CD4-positive, CD25-positive, alpha-beta regulatory T cell (primary cell): ENCODE measurements around the gene CHCHD3. TPM values are rescaled to one million over a fixed set of nuclear protein-coding genes. Genes with fewer than 3 reads are reported as not detected.

Source experiments
- ATAC-seq, 2 donors: fragments of 150-1000 bp; cut with Tn5 transposase; one replicate each; pipeline ENCODE4 v1.10.0; 2021; ENCODE audit warnings: low read depth in 2 of 2, moderate number of reproducible peaks in 2 of 2, moderate library complexity in 1 of 2
- DNase-seq, 3 donors: peaks; one replicate each; pipeline versions ENCODE4 v3.0.0 to v3.0.0-alpha.2; 2012 to 2022; ENCODE audit warnings: mixed read lengths in 1 of 3
- H3K27ac ChIP-seq: one replicate; pipeline ENCODE4 v1.7.0; 2013; ENCODE audit warnings: mild to moderate bottlenecking, low read length; ENCODE audit not compliant: insufficient read depth, poor library complexity, severe bottlenecking
- H3K27me3 ChIP-seq: one replicate; pipeline ENCODE4 v1.7.0; 2013; ENCODE audit warnings: low read length; ENCODE audit not compliant: control insufficient read depth, insufficient read depth
- H3K36me3 ChIP-seq: one replicate; pipeline ENCODE4 v1.7.0; 2013; ENCODE audit warnings: mild to moderate bottlenecking, low read length, moderate library complexity; ENCODE audit not compliant: control insufficient read depth, insufficient read depth
- H3K4me1 ChIP-seq: 2 replicates; pipeline ENCODE4 v1.7.0; 2013; ENCODE audit warnings: mild to moderate bottlenecking, low read length; ENCODE audit not compliant: insufficient read depth, control insufficient read depth, poor library complexity, severe bottlenecking
- H3K4me3 ChIP-seq: one replicate; pipeline ENCODE4 v1.7.0; 2013; ENCODE audit warnings: low read depth, mild to moderate bottlenecking, low read length, moderate library complexity
- H3K9me3 ChIP-seq, 2 experiments: 1 replicate in 1 of 2; 2 replicates in 1 of 2; pipeline ENCODE4 v1.7.0; 2013; ENCODE audit warnings: low read length in 2 of 2, mild to moderate bottlenecking in 1 of 2, moderate library complexity in 1 of 2; ENCODE audit not compliant: control insufficient read depth in 2 of 2
- H3K27ac Mint-ChIP-seq, 3 donors: one replicate each; pipeline ENCODE4 v1.8.0; 2020 to 2022; ENCODE audit warnings: mild to moderate bottlenecking in 3 of 3, mixed read lengths in 3 of 3, moderate library complexity in 2 of 3
- H3K27me3 Mint-ChIP-seq: one replicate; pipeline ENCODE4 v1.8.0; 2022; ENCODE audit warnings: mild to moderate bottlenecking, mixed read lengths
- H3K36me3 Mint-ChIP-seq: one replicate; pipeline ENCODE4 v1.8.0; 2020; ENCODE audit warnings: mixed read lengths
- H3K4me1 Mint-ChIP-seq, 4 donors: one replicate each; pipeline ENCODE4 v1.8.0; 2020 to 2022; ENCODE audit warnings: mixed read lengths in 4 of 4, mild to moderate bottlenecking in 1 of 4
- H3K4me3 Mint-ChIP-seq, 4 donors: one replicate each; pipeline ENCODE4 v1.8.0; 2020 to 2022; ENCODE audit warnings: mild to moderate bottlenecking in 4 of 4, mixed read lengths in 4 of 4, moderate library complexity in 3 of 4
- H3K9me3 Mint-ChIP-seq, 7 donors: one replicate each; pipeline ENCODE4 v1.8.0; 2020 to 2022; ENCODE audit warnings: mixed read lengths in 7 of 7, mild to moderate bottlenecking in 3 of 7, moderate library complexity in 2 of 7
- polyA plus RNA-seq, 4 donors: library from polyadenylated mRNA; unstranded; fragments of 300-500 nt; fragmentation: Illumina TruSeq; gene quantifications; one replicate each; pipeline ENCODE4 v1.2.3, GENCODE V29; 2021
- total RNA-seq: library from RNA; stranded (reverse); gene quantifications from one replicate; pipeline ENCODE4 v1.2.3, GENCODE V29; 2022

CHCHD3 gene
- total and polyA plus RNA-seq, 5 donors from 2014 or later, result 31.5 to 63.2 (median 43.3) TPM

GRCh38 chr7:132879579-132879978, 202.3 kb downstream of the CHCHD3 start:
- Mint-ChIP-seq H3K9me3 (no peaks in the 10 kb centered on the region), H3K36me3 (peaks cover 9% of the 10 kb centered on the region), H3K27ac (no peak overlapping the region), H3K4me3 (no peak overlapping the region), H3K4me1 (peaks cover 17 to 29% (median 23%) of the 10 kb centered on the region in 4 donors), H3K27me3 (no peaks in the 10 kb centered on the region)
- no peaks in the 10 kb centered on the region for H3K27me3 ChIP-seq
- no peaks in the 10 kb centered on the region for H3K36me3 ChIP-seq
- no peaks in the 10 kb centered on the region for H3K9me3 ChIP-seq
- H3K4me1 ChIP-seq, result peaks cover 5% of the 10 kb centered on the region
- no peak overlapping the region for H3K27ac ChIP-seq
- DNase-seq (no peak), ATAC-seq (no peak)
- H3K4me3 ChIP-seq, result no peak overlapping the region

- Mint-ChIP-seq H3K27me3 (no peaks in the 10 kb centered on the region), H3K9me3 (no peaks in the 10 kb centered on the region), H3K27ac (no peak overlapping the region), H3K4me1 (peaks cover 14 to 19% (median 15%) of the 10 kb centered on the region in 4 donors), H3K36me3 (peaks cover 12% of the 10 kb centered on the region), H3K4me3 (no peak overlapping the region)
- H3K4me1 ChIP-seq, result peaks cover 2% of the 10 kb centered on the region
- no peaks in the 10 kb centered on the region for H3K36me3 ChIP-seq
- no peaks in the 10 kb centered on the region for H3K9me3 ChIP-seq
- ATAC-seq (no peak), DNase-seq (no peak)
- no peak overlapping the region for H3K4me3 ChIP-seq
- no peak overlapping the region for H3K27ac ChIP-seq
- H3K27me3 ChIP-seq, result no peaks in the 10 kb centered on the region
Observed at GRCh38 chr7:132878204-132878919, 203.5 kb downstream of the CHCHD3 start.

- Histone ChIP-seq H3K27me3 (no peaks in the 10 kb centered on the region), H3K9me3 (no peaks in the 10 kb centered on the region), H3K4me1 (no peaks in the 10 kb centered on the region), H3K4me3 (no peak overlapping the region), H3K36me3 (no peaks in the 10 kb centered on the region), H3K27ac (no peak overlapping the region)
- H3K27ac Mint-ChIP-seq, result no peak overlapping the region
- DNase-seq (no peak), ATAC-seq (no peak)
- peaks cover 7 to 11% (median 11%) of the 10 kb centered on the region in 4 donors for H3K4me1 Mint-ChIP-seq
- H3K27me3 Mint-ChIP-seq, result no peaks in the 10 kb centered on the region
- H3K36me3 Mint-ChIP-seq, result peaks cover 12% of the 10 kb centered on the region
- no peak overlapping the region for H3K4me3 Mint-ChIP-seq
- no peaks in the 10 kb centered on the region for H3K9me3 Mint-ChIP-seq
Observed at GRCh38 chr7:132877573-132877972, 204.3 kb downstream of the CHCHD3 start.

- no peak overlapping the region for H3K27ac ChIP-seq
Observed at GRCh38 chr7:132876576-132876975, 205.3 kb downstream of the CHCHD3 start.

GRCh38 chr7:132872034-132872433, 209.9 kb downstream of the CHCHD3 start:
- ATAC-seq (no peak), DNase-seq (no peak)
- Histone ChIP-seq H3K9me3 (no peaks in the 10 kb centered on the region), H3K36me3 (no peaks in the 10 kb centered on the region), H3K4me3 (no peak overlapping the region), H3K27me3 (no peaks in the 10 kb centered on the region), H3K4me1 (no peaks in the 10 kb centered on the region), H3K27ac (no peak overlapping the region)
- Mint-ChIP-seq H3K9me3 (no peaks in the 10 kb centered on the region), H3K27me3 (no peaks in the 10 kb centered on the region), H3K4me3 (no peak overlapping the region), H3K27ac (peak overlapping the region in 1 of 3 donors; percentile 21), H3K4me1 (peaks cover 0 to 9% (median 6%) of the 10 kb centered on the region in 4 donors), H3K36me3 (peaks cover 29% of the 10 kb centered on the region)

More at GRCh38 chr7:132876576-132876975, 205.3 kb downstream of the CHCHD3 start:
- Histone ChIP-seq H3K9me3 (no peaks in the 10 kb centered on the region), H3K27me3 (no peaks in the 10 kb centered on the region), H3K4me1 (no peaks in the 10 kb centered on the region), H3K36me3 (no peaks in the 10 kb centered on the region), H3K4me3 (no peak overlapping the region)
- Mint-ChIP-seq H3K9me3 (no peaks in the 10 kb centered on the region), H3K4me1 (peaks cover 0 to 10% (median 6%) of the 10 kb centered on the region in 4 donors), H3K27ac (no peak overlapping the region), H3K36me3 (peaks cover 22% of the 10 kb centered on the region), H3K27me3 (no peaks in the 10 kb centered on the region), H3K4me3 (no peak overlapping the region)
- DNase-seq (no peak), ATAC-seq (no peak)

- no peaks in the 10 kb centered on the region for H3K27me3 Mint-ChIP-seq
- H3K4me3 Mint-ChIP-seq, result no peak overlapping the region
- ATAC-seq (no peak), DNase-seq (no peak)
- H3K36me3 ChIP-seq, result peaks cover 1% of the 10 kb centered on the region
- peaks cover 0 to 10% (median 7%) of the 10 kb centered on the region in 4 donors for H3K4me1 Mint-ChIP-seq
- no peaks in the 10 kb centered on the region for H3K4me1 ChIP-seq
- no peaks in the 10 kb centered on the region for H3K27me3 ChIP-seq
- peaks cover 35% of the 10 kb centered on the region for H3K36me3 Mint-ChIP-seq
- no peaks in the 10 kb centered on the region for H3K9me3 ChIP-seq
- H3K9me3 Mint-ChIP-seq, result no peaks in the 10 kb centered on the region
- no peak overlapping the region for H3K27ac ChIP-seq
- H3K4me3 ChIP-seq, result no peak overlapping the region
- H3K27ac Mint-ChIP-seq, result no peak overlapping the region
Observed at GRCh38 chr7:132871419-132871818, 210.5 kb downstream of the CHCHD3 start.

GRCh38 chr7:132869166-132869861, 212.6 kb downstream of the CHCHD3 start:
- Mint-ChIP-seq H3K9me3 (no peaks in the 10 kb centered on the region), H3K4me1 (peaks cover 3 to 12% (median 6%) of the 10 kb centered on the region in 4 donors), H3K4me3 (no peak overlapping the region), H3K27me3 (no peaks in the 10 kb centered on the region), H3K36me3 (peaks cover 47% of the 10 kb centered on the region), H3K27ac (peak overlapping the region in 1 of 3 donors; percentile 79)
- DNase-seq (no peak), ATAC-seq (no peak)
- Histone ChIP-seq H3K27ac (no peak overlapping the region), H3K36me3 (peaks cover 2% of the 10 kb centered on the region), H3K9me3 (no peaks in the 10 kb centered on the region), H3K4me1 (no peaks in the 10 kb centered on the region), H3K27me3 (no peaks in the 10 kb centered on the region), H3K4me3 (no peak overlapping the region)
